GM12878 (cell line): ENCODE data around the gene FBXO33. TPM values are rescaled to one million over a fixed set of nuclear protein-coding genes. Genes with fewer than 3 reads are reported as not detected.

Source experiments
- ATAC-seq: fragments of 200-7000 bp; cut with Tn5 transposase; 3 replicates; pipeline ENCODE4 v1.9.1; 2020; ENCODE audit warnings: mild to moderate bottlenecking, moderate library complexity
- BruUV-seq: library from RNA; stranded (reverse); fragments of 400-500 nt; replicated peaks from 2 replicates; lab custom pipeline; 2021; lab: Mats Ljungman, UMichigan
- CTCF ChIA-PET: fragments of 300-600 bp; sonication (Branson Sonifier 250); formaldehyde crosslinking; extraction: SDS; loops from one replicate; lab custom pipeline; 2021; ENCODE audit warnings: inconsistent platforms; lab: Yijun Ruan, JAX
- POLR2A ChIA-PET: fragments of 350-600 bp; formaldehyde crosslinking; extraction: SDS; loops from one replicate; lab custom pipeline; 2021; ENCODE audit warnings: inconsistent platforms; lab: Charles Lee
- RAD21 ChIA-PET: fragments of 300-600 bp; sonication (Branson Sonifier 250); formaldehyde crosslinking; loops from one replicate; lab custom pipeline; 2023; ENCODE audit warnings: antibody characterized with exemption; ENCODE audit not compliant: unreplicated experiment; lab: Charles Lee
- SMC1A ChIA-PET: fragments of 300-600 bp; sonication (Branson Sonifier 250); formaldehyde crosslinking; loops from one replicate; lab custom pipeline; 2023; ENCODE audit not compliant: unreplicated experiment, uncharacterized antibody; lab: Charles Lee
- DNase-seq: peaks from one replicate; pipeline ENCODE4 v3.0.0-alpha.2; 2011; ENCODE audit warnings: low read depth, low spot score
- FAIRE-seq: peaks from 3 replicates; lab custom pipeline; 2011; peaks lifted over from hg19 to GRCh38; lab: Jason Lieb, UNC
- H2AFZ ChIP-seq: 2 replicates; pipeline ENCODE4 v1.6.0; 2011; ENCODE audit warnings: low read depth, low read length, control low read depth; ENCODE audit not compliant: control insufficient read depth
- H3K27ac ChIP-seq: 2 replicates; pipeline ENCODE4 v1.5.1; 2011; ENCODE audit warnings: control low read depth; ENCODE audit not compliant: control insufficient read depth, insufficient read depth
- H3K27me3 ChIP-seq, 2 experiments: replicated peaks in 1 of 2; 2 replicates each; pipeline versions ENCODE4 v1.6.0 to v1.6.1; 2011; ENCODE audit warnings: low read length in 1 of 2; ENCODE audit not compliant: control insufficient read depth in 2 of 2, insufficient read depth in 2 of 2
- H3K36me3 ChIP-seq, 2 experiments: 2 replicates each; pipeline ENCODE4 v1.5.1; 2011; ENCODE audit warnings: low read length in 1 of 2; ENCODE audit not compliant: control insufficient read depth in 2 of 2, insufficient read depth in 2 of 2
- H3K4me1 ChIP-seq: 2 replicates; pipeline ENCODE4 v1.6.1; 2011; ENCODE audit warnings: mild to moderate bottlenecking, low read length, moderate library complexity, mixed read lengths; ENCODE audit not compliant: control insufficient read depth, insufficient read depth
- H3K4me2 ChIP-seq: 2 replicates; pipeline ENCODE4 v1.6.0; 2011; ENCODE audit warnings: control low read depth; ENCODE audit not compliant: control insufficient read depth, insufficient read depth
- H3K4me3 ChIP-seq: fragments of 200-600 bp; sonication (generic); 2 replicates; pipeline ENCODE4 v1.5.1; 2016
- H3K79me2 ChIP-seq: 2 replicates; pipeline ENCODE4 v1.6.0; 2011; ENCODE audit warnings: low read length; ENCODE audit not compliant: control insufficient read depth, insufficient read depth
- H3K9ac ChIP-seq: 2 replicates; pipeline ENCODE4 v1.8.0; 2011; ENCODE audit warnings: low read length, control low read depth, mixed read lengths; ENCODE audit not compliant: control insufficient read depth, insufficient read depth
- H3K9me3 ChIP-seq: replicated peaks from 3 replicates; pipeline ENCODE4 v1.5.1; 2011; ENCODE audit warnings: mild to moderate bottlenecking, low read length; ENCODE audit not compliant: control insufficient read depth, insufficient read depth
- H4K20me1 ChIP-seq: 2 replicates; pipeline ENCODE4 v1.6.0; 2011; ENCODE audit not compliant: control insufficient read depth, insufficient read depth
- ELK1 ChIP-seq: IDR thresholded peaks from 2 replicates; pipeline ENCODE4 v1.6.1; 2012; ENCODE audit warnings: low read depth, low read length, improper control_type of control experiment
- FOS ChIP-seq: IDR thresholded peaks from 3 replicates; pipeline ENCODE4 v1.6.1; 2011; ENCODE audit warnings: borderline replicate concordance; ENCODE audit not compliant: insufficient read length; ENCODE audit errors: extremely low read depth
- FOXM1 ChIP-seq: IDR thresholded peaks from 2 replicates; pipeline ENCODE4 v1.6.1; 2012; ENCODE audit warnings: low read depth, mild to moderate bottlenecking, inconsistent platforms, low read length, moderate library complexity
- IRF3 ChIP-seq: fragments of 450-650 bp; IDR thresholded peaks from 2 replicates; pipeline ENCODE4 v1.6.1; 2014; ENCODE audit warnings: mild to moderate bottlenecking
- IRF4 ChIP-seq: IDR thresholded peaks from 2 replicates; pipeline ENCODE4 v1.6.1; 2011; ENCODE audit warnings: low read depth, low read length
- MLLT1 ChIP-seq: fragments of 450-650 bp; IDR thresholded peaks from 2 replicates; pipeline ENCODE4 v1.6.1; 2016; ENCODE audit warnings: mild to moderate bottlenecking
- MTA2 ChIP-seq: fragments of 450-650 bp; IDR thresholded peaks from 2 replicates; pipeline ENCODE4 v1.6.1; 2016; ENCODE audit warnings: low read depth, mild to moderate bottlenecking, moderate library complexity
- MXI1 ChIP-seq: fragments of 150-350 bp; IDR thresholded peaks from 2 replicates; pipeline ENCODE4 v1.6.1; 2011; ENCODE audit warnings: low read depth, mild to moderate bottlenecking, inconsistent platforms, low read length, improper control_type of control experiment
- NFIC ChIP-seq: IDR thresholded peaks from 2 replicates; pipeline ENCODE4 v1.6.1; 2012; ENCODE audit warnings: low read depth, mild to moderate bottlenecking, inconsistent platforms, low read length, moderate library complexity
- POLR2AphosphoS2 ChIP-seq: IDR thresholded peaks from 2 replicates; pipeline ENCODE4 v1.6.1; 2011; ENCODE audit warnings: low read depth, mild to moderate bottlenecking, low read length, improper control_type of control experiment, moderate library complexity
- POLR2AphosphoS5 ChIP-seq: IDR thresholded peaks from 2 replicates; pipeline ENCODE4 v1.6.1; 2011; ENCODE audit warnings: mild to moderate bottlenecking, low read length, inconsistent platforms
- RB1 ChIP-seq: fragments of 450-650 bp; formaldehyde crosslinking; IDR thresholded peaks from 2 replicates; pipeline ENCODE4 v1.6.1; 2017; ENCODE audit warnings: mild to moderate bottlenecking, borderline replicate concordance
- SREBF1 ChIP-seq: IDR thresholded peaks from 2 replicates; pipeline ENCODE4 v1.6.1; 2012; ENCODE audit warnings: mild to moderate bottlenecking, low read length
- TARDBP ChIP-seq: IDR thresholded peaks from 2 replicates; pipeline ENCODE4 v1.6.1; 2016; ENCODE audit warnings: borderline replicate concordance
- ZNF592 ChIP-seq: fragments of 450-650 bp; IDR thresholded peaks from 2 replicates; pipeline ENCODE4 v1.6.1; 2017; ENCODE audit warnings: mild to moderate bottlenecking, moderate library complexity
- ZNF622 ChIP-seq: fragments of 450-650 bp; IDR thresholded peaks from 2 replicates; pipeline ENCODE4 v1.6.1; 2017; ENCODE audit warnings: mild to moderate bottlenecking, inconsistent platforms
- ZSCAN29 ChIP-seq: fragments of 450-650 bp; IDR thresholded peaks from 2 replicates; pipeline ENCODE4 v1.6.1; 2017; ENCODE audit warnings: mild to moderate bottlenecking, moderate library complexity
- WGBS: methylation state at CpG from one replicate; pipeline ENCODE4 v1.1.6; 2016; ENCODE audit warnings: low lambda C conversion rate; ENCODE audit not compliant: insufficient replicate concordance, insufficient coverage; ENCODE audit errors: missing lambda C conversion rate; 5-methylcytosine and 5-hydroxymethylcytosine counted together
- in situ Hi-C: fragments of 300-500 bp; cut with MboI; formaldehyde crosslinking; loops from 9 replicates; pipeline ENCODE4 v1.14.3; 2018; ENCODE audit warnings: mixed read lengths
- intact Hi-C: fragments of 100-400 bp; cut with micrococcal nuclease; formaldehyde crosslinking; loops from one replicate; pipeline ENCODE4 v1.14.2; 2022; ENCODE audit not compliant: unreplicated experiment
- polyA plus RNA-seq, 11 experiments: library from polyadenylated mRNA; depleted of rRNA in 4 of 11; unstranded in 6 of 11; stranded (reverse) in 5 of 11; fragments of >200 nt; fragmentation: Nextera tagmentation in 4 of 11; fragmentation: Illumina TruSeq in 1 of 11; extraction: Ambion mirVana in 4 of 11; extraction: Trizol in 1 of 11; gene quantifications; 1 replicate in 1 of 11; 2 replicates in 10 of 11; pipeline versions ENCODE4 v1.2.1 to v1.2.3, GENCODE V29; 2011 to 2016; ENCODE audit warnings: inconsistent platforms in 2 of 11, missing spikeins in 2 of 11, low read depth in 1 of 11
- total RNA-seq, 4 experiments: library from RNA; depleted of rRNA in 3 of 4; stranded (reverse); fragments of >200 nt in 3 of 4; fragmentation: Illumina TruSeq in 1 of 4; extraction: Trizol in 1 of 4; gene quantifications; 2 replicates each; pipeline versions ENCODE4 v1.2.1 to v1.2.3, GENCODE V29; 2013 to 2021

The FBXO33 gene
- total and polyA plus RNA-seq, 10 of the 15 experiments (the other 5 are each of a cell fraction or from before 2014, with no cell fraction given) = 4.7 to 56.9 (median 19.6) TPM

GRCh38 chr14:39447175-39447661, 15.0 kb upstream of the FBXO33 start:
- RAD21 ChIA-PET = interaction anchor here (0.6 to 7.5 kb wide), 7 partner anchors 13 to 138 kb away, joined by 3 to 159 read pairs (median 9); partner anchors contain the start of gene FBXO33
- H3K4me1 ChIP-seq = peaks cover 52% of the 10 kb centered on the region
- CTCF ChIA-PET = interaction anchor here (0.6 to 4.3 kb wide), 8 partner anchors 12 to 452 kb away, joined by 4 to 25 read pairs (median 11); partner anchors contain the start of gene FBXO33
- no peaks in the 10 kb centered on the region; the same call in none of the 2 replicates for H3K79me2 ChIP-seq
- ATAC-seq (peak; percentile 8), FAIRE-seq (no peak), DNase-seq (no peak)
- no peaks in the 10 kb centered on the region; a peak in 1 of 4 replicates for H3K36me3 ChIP-seq
- no TSS peak for BruUV-seq
- peak overlapping the region; percentile 69 for H3K4me2 ChIP-seq
- peak overlapping the region; percentile 22; the same call in 1 of the 2 replicates for H3K9ac ChIP-seq
- intact Hi-C loops = no loop called here
- H3K27ac ChIP-seq = peak overlapping the region; percentile 79
- no peak overlapping the region for H3K4me3 ChIP-seq
- POLR2A ChIA-PET = interaction anchor here (0.6 to 6.3 kb wide), 7 partner anchors 13 to 345 kb away, joined by 3 to 159 read pairs (median 6); partner anchors contain the start of genes FBXO33 and TRAPPC6B
- peak overlapping the region; percentile 58; the same call in 1 of the 2 replicates for H2AFZ ChIP-seq
- no peaks in the 10 kb centered on the region for H4K20me1 ChIP-seq
- in situ Hi-C loops = no loop called here
- 97% methylated on average over 4 of the region's 4 CpGs for WGBS
- SMC1A ChIA-PET = interaction anchor here (0.8 to 9.1 kb wide), 9 partner anchors 14 to 234 kb away, joined by 3 to 182 read pairs (median 5); partner anchors contain the start of gene FBXO33
- H3K27me3 ChIP-seq = no peaks in the 10 kb centered on the region
- no peaks in the 10 kb centered on the region; the same call in 1 of the 3 replicates for H3K9me3 ChIP-seq
- TF ChIP-seq ZNF592 (no peak), RB1 (no peak), SREBF1 (no peak), MXI1 (no peak), NFIC (no peak; the same call in 1 of the 2 replicates), POLR2AphosphoS2 (no peak), FOXM1 (no peak), ZNF622 (no peak), IRF4 (no peak), POLR2AphosphoS5 (no peak), MTA2 (0 out of 2 replicates have a peak, but pooled peaks have one; percentile 14), IRF3 (no peak), MLLT1 (peak; percentile 65), TARDBP (no peak), FOS (no peak), ZSCAN29 (no peak), ELK1 (no peak)
